Measurements from ENCODE around the gene ANK3. TPM values are rescaled to one million over a fixed set of nuclear protein-coding genes. Genes with fewer than 3 reads are reported as not detected.

ANK3 gene
- polyA plus RNA-seq, 4 donors: 9.9 to 81.4 (median 35.5) TPM

DNA sequence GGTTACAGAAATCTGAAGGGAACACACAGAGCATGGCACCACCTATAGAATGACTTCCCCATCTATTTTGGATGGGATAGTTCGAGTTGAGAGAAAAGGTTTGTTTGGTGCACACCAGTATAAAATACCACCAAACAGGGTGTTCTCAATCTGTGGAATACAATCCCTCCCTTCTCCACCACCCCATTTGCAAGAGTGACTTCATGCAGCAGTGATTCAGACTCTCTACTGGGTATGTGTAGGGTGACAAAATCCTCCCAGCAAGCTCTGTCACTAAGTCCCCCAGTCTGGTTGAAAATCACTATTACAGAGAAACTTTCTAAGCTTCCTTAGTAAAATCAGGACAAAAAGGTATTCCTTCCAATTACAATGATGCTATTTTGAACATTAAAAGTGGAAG lies 69.0 kb downstream of the ANK3 start:
- no peak overlapping the region for H3K4me3 ChIP-seq (ENCODE audit: low read depth in 1 of 3, low read length in 3 of 3)
- H3K27ac ChIP-seq (ENCODE audit: low read depth in 1 of 3, low read length in 2 of 3): no peak overlapping the region
- no peaks in the 10 kb centered on the region for H3K27me3 ChIP-seq (ENCODE audit: control insufficient read depth in 3 of 3, insufficient read depth in 3 of 3, low read length in 3 of 3)
- H3K9me3 ChIP-seq (ENCODE audit: control insufficient read depth in 2 of 2, insufficient read depth in 1 of 2, low read depth in 1 of 2, low read length in 1 of 2): no peaks in the 10 kb centered on the region
- no peaks in the 10 kb centered on the region for H3K36me3 ChIP-seq (ENCODE audit: control insufficient read depth in 3 of 3, insufficient read depth in 2 of 3, low read depth in 1 of 3, low read length in 3 of 3)
- WGBS, 3 donors: 76 to 93% (median 76%) methylated on average over 1 of the region's 1 CpG
- FAIRE-seq (no peak), DNase-seq (no peak)
- H3K4me1 ChIP-seq (ENCODE audit: control insufficient read depth in 3 of 3, insufficient read depth in 2 of 3, low read depth in 1 of 3, low read length in 2 of 3): no peaks in the 10 kb centered on the region

DNA sequence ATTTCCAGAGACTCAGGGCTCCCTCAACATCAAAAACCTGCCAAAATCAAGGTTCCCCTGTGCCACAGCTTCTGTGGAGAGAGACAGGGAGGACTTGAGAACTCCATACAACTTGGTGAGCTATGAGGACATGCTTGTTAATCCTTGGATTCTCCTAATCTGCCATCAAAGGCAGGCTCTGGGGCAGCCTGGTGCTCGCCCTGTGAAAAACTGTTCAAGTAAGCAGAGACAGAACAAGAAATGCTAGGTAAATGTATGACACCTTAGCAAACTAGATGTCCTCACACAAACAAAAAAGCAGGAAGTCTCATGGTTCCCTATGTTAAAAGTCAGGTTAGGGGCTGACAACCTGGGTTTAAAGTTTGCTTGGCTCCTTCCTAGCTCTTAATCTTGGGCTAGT lies 73.6 kb downstream of the ANK3 start:
- no peaks in the 10 kb centered on the region for H3K9me3 ChIP-seq (ENCODE audit: control insufficient read depth in 2 of 2, insufficient read depth in 1 of 2, low read depth in 1 of 2, low read length in 1 of 2)
- H3K27ac ChIP-seq (ENCODE audit: low read depth in 1 of 3, low read length in 2 of 3): no peak overlapping the region
- DNase-seq (no peak), FAIRE-seq (no peak)
- H3K36me3 ChIP-seq (ENCODE audit: control insufficient read depth in 3 of 3, insufficient read depth in 2 of 3, low read depth in 1 of 3, low read length in 3 of 3): no peaks in the 10 kb centered on the region
- peaks cover 0 to 2% (median 0%) of the 10 kb centered on the region in 3 donors for H3K4me1 ChIP-seq (ENCODE audit: control insufficient read depth in 3 of 3, insufficient read depth in 2 of 3, low read depth in 1 of 3, low read length in 2 of 3)
- WGBS, 3 donors: 95 to 97% (median 96%) methylated on average over 1 of the region's 1 CpG
- no peaks in the 10 kb centered on the region for H3K27me3 ChIP-seq (ENCODE audit: control insufficient read depth in 3 of 3, insufficient read depth in 3 of 3, low read length in 3 of 3)
- no peak overlapping the region for H3K4me3 ChIP-seq (ENCODE audit: low read depth in 1 of 3, low read length in 3 of 3)

DNA sequence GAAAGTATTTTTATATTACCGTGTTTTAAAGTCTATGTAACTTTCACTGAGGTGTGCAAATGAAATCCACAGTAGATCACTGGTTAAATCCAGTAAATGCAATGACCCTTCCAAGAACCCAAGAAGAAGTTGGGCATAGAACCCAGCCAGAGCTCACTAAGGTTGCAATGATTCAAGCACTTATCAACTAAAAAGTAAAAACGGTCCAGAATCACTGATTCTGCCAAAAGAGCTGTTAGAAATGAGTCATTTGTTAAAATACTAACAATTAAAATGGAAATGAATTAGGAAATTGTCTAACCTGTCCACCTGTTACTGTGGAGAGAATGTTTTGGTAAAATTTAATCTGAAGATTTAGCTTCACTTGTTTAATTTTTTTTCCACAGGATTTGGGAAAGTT lies 74.4 kb downstream of the ANK3 start:
- WGBS, 3 donors: 65 to 77% (median 69%) methylated on average over 2 of the region's 2 CpGs
- no peak for FAIRE-seq
- peaks cover 0 to 2% (median 0%) of the 10 kb centered on the region in 3 donors for H3K4me1 ChIP-seq (ENCODE audit: control insufficient read depth in 3 of 3, insufficient read depth in 2 of 3, low read depth in 1 of 3, low read length in 2 of 3)

DNA sequence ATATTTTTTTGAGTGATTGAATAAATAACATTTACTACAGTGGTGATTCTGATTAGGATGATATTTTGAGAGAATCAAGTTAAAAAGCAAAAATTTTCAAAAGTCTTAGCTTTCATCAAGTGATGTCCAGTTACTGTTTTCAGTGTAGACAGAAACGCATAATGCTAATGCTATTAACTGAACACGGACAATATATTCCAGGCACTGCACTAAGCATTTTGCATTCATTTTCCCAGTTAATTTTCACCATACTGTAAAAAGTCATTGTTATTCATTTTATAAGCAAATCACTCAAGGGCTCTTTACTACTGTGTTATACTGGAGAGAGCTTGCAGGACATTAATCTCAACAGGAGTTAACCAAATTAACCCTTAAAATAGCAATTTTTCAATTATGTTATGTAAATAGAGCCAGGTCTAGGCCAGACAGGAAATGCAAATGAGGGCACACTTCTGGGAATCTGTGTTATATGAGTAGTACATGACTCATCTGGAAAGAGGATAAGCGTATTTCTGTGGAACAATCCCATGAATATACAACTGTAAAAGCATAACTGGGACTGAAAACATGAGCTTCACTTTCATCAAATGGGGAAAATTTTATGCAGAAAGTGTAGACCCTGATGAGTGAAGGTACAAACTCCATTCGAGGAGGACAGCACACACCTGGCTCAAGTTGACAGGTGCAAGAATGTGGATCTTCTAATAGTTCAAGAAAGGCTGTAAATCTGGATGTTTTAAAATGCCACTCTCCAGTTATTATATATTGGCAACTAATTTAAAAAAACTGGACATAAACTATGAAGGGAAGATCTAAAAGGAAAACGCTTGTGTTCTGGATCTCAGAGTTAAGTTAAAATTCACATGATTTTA lies 75.4 kb downstream of the ANK3 start:
- peaks cover 0 to 2% (median 0%) of the 10 kb centered on the region in 3 donors for H3K4me1 ChIP-seq (ENCODE audit: control insufficient read depth in 3 of 3, insufficient read depth in 2 of 3, low read depth in 1 of 3, low read length in 2 of 3)
- no peak overlapping the region for H3K27ac ChIP-seq (ENCODE audit: low read depth in 1 of 3, low read length in 2 of 3)
- no peaks in the 10 kb centered on the region for H3K36me3 ChIP-seq (ENCODE audit: control insufficient read depth in 3 of 3, insufficient read depth in 2 of 3, low read depth in 1 of 3, low read length in 3 of 3)
- H3K9me3 ChIP-seq (ENCODE audit: control insufficient read depth in 2 of 2, insufficient read depth in 1 of 2, low read depth in 1 of 2, low read length in 1 of 2): no peaks in the 10 kb centered on the region
- DNase-seq (no peak), FAIRE-seq (no peak)
- 67 to 70% (median 70%) methylated on average over 5 of the region's 5 CpGs for WGBS, 3 donors
- H3K27me3 ChIP-seq (ENCODE audit: control insufficient read depth in 3 of 3, insufficient read depth in 3 of 3, low read length in 3 of 3): no peaks in the 10 kb centered on the region
- H3K4me3 ChIP-seq (ENCODE audit: low read depth in 1 of 3, low read length in 3 of 3): no peak overlapping the region

More for the DNA sequence above, 74.4 kb downstream of the ANK3 start:
- Histone ChIP-seq H3K27me3 (ENCODE audit: control insufficient read depth in 3 of 3, insufficient read depth in 3 of 3, low read length in 3 of 3) (no peaks in the 10 kb centered on the region), H3K9me3 (ENCODE audit: control insufficient read depth in 2 of 2, insufficient read depth in 1 of 2, low read depth in 1 of 2, low read length in 1 of 2) (no peaks in the 10 kb centered on the region), H3K36me3 (ENCODE audit: control insufficient read depth in 3 of 3, insufficient read depth in 2 of 3, low read depth in 1 of 3, low read length in 3 of 3) (no peaks in the 10 kb centered on the region), H3K27ac (ENCODE audit: low read depth in 1 of 3, low read length in 2 of 3) (no peak overlapping the region), H3K4me3 (ENCODE audit: low read depth in 1 of 3, low read length in 3 of 3) (no peak overlapping the region)
- no peak for DNase-seq

DNA sequence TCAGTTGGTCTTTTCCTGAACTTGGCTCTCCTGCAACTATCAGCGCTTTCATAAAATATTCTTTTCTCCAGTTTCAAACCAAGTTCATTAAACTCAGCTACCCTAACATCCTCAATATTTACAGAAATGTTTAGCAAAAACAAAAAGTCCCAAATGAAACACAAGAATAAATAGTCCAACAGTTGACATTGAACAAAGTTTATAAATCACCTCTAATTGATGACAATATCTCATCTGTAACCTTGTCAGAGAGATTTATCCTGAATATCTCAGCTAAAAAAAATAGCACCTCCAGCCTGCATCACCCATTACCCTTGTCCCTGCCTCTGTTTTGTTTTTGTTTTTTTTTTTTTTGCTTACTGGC lies 76.1 kb downstream of the ANK3 start:
- 84 to 95% (median 85%) methylated on average over 1 of the region's 1 CpG for WGBS, 3 donors
- H3K4me1 ChIP-seq (ENCODE audit: control insufficient read depth in 3 of 3, insufficient read depth in 2 of 3, low read depth in 1 of 3, low read length in 2 of 3): peaks cover 0 to 2% (median 0%) of the 10 kb centered on the region in 3 donors
- H3K27me3 ChIP-seq (ENCODE audit: control insufficient read depth in 3 of 3, insufficient read depth in 3 of 3, low read length in 3 of 3): no peaks in the 10 kb centered on the region
- FAIRE-seq (no peak), DNase-seq (no peak)
- H3K36me3 ChIP-seq (ENCODE audit: control insufficient read depth in 3 of 3, insufficient read depth in 2 of 3, low read depth in 1 of 3, low read length in 3 of 3): no peaks in the 10 kb centered on the region
- no peaks in the 10 kb centered on the region for H3K9me3 ChIP-seq (ENCODE audit: control insufficient read depth in 2 of 2, insufficient read depth in 1 of 2, low read depth in 1 of 2, low read length in 1 of 2)
- no peak overlapping the region for H3K4me3 ChIP-seq (ENCODE audit: low read depth in 1 of 3, low read length in 3 of 3)
- H3K27ac ChIP-seq (ENCODE audit: low read depth in 1 of 3, low read length in 2 of 3): no peak overlapping the region

DNA sequence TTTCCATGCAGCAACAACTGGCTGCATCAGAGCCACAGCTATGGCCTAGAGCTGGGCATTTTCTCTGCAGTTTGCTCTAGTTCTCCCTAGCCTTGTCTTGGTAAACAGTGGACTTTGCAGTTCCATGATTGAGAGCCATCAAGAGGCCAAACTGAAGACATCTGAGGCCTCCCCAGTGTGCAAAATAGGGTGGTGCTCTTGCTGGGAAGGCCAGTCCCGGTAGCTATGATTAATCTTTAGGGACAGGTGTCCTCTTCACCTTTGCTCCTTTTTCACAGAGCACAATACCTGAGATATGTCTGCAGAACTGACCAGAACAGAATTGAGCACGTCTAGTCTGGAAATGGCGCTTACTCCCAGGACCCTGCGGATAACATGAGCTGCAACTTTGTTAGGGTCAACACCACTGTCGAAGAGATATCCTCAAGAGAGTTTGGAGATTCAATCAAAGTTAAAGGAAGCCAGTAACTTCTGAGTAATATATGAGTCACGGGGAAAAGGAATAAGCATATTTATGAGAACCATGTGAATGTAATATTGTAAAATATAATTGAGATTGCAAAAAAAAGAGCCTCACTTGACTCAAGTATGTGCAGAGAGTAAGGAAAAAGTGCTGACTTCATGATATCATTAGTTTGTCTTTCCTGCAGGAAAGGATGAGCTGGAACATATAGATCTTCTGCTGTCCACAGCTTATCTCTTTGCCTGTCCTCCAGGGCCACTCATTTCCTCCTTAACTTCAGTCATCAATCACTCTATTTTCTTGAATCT lies 76.7 kb downstream of the ANK3 start:
- DNase-seq (no peak), FAIRE-seq (no peak)
- H3K4me3 ChIP-seq (ENCODE audit: low read depth in 1 of 3, low read length in 3 of 3): no peak overlapping the region
- H3K4me1 ChIP-seq (ENCODE audit: control insufficient read depth in 3 of 3, insufficient read depth in 2 of 3, low read depth in 1 of 3, low read length in 2 of 3): peaks cover 0 to 2% (median 0%) of the 10 kb centered on the region in 3 donors
- H3K27ac ChIP-seq (ENCODE audit: low read depth in 1 of 3, low read length in 2 of 3): no peak overlapping the region
- 77 to 83% (median 78%) methylated on average over 6 of the region's 6 CpGs for WGBS, 3 donors
- H3K27me3 ChIP-seq (ENCODE audit: control insufficient read depth in 3 of 3, insufficient read depth in 3 of 3, low read length in 3 of 3): no peaks in the 10 kb centered on the region
- H3K36me3 ChIP-seq (ENCODE audit: control insufficient read depth in 3 of 3, insufficient read depth in 2 of 3, low read depth in 1 of 3, low read length in 3 of 3): no peaks in the 10 kb centered on the region
- no peaks in the 10 kb centered on the region for H3K9me3 ChIP-seq (ENCODE audit: control insufficient read depth in 2 of 2, insufficient read depth in 1 of 2, low read depth in 1 of 2, low read length in 1 of 2)

DNA sequence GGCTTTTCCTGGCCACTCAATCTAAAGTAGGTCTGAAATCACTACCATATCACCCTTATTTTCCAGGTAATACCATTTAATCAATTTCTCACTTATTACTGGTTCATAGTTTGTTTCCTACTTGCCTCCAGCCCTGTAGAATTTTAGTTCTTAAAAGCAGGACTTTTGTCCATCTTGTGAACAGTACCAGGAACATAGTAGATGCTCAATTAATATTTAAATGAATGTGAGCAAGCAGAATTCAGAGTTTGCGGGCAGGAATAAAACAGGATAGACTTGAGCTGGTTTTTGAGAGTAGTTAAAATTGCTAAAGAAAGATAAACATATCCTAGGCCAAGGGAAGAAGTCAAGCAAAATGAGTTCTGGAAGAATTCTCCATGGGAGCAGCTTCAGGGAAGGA lies 77.9 kb downstream of the ANK3 start:
- Histone ChIP-seq H3K4me1 (ENCODE audit: control insufficient read depth in 3 of 3, insufficient read depth in 2 of 3, low read depth in 1 of 3, low read length in 2 of 3) (peaks cover 0 to 2% (median 0%) of the 10 kb centered on the region in 3 donors), H3K27me3 (ENCODE audit: control insufficient read depth in 3 of 3, insufficient read depth in 3 of 3, low read length in 3 of 3) (no peaks in the 10 kb centered on the region), H3K4me3 (ENCODE audit: low read depth in 1 of 3, low read length in 3 of 3) (no peak overlapping the region), H3K9me3 (ENCODE audit: control insufficient read depth in 2 of 2, insufficient read depth in 1 of 2, low read depth in 1 of 2, low read length in 1 of 2) (no peaks in the 10 kb centered on the region), H3K27ac (ENCODE audit: low read depth in 1 of 3, low read length in 2 of 3) (no peak overlapping the region), H3K36me3 (ENCODE audit: control insufficient read depth in 3 of 3, insufficient read depth in 2 of 3, low read depth in 1 of 3, low read length in 3 of 3) (no peaks in the 10 kb centered on the region)
- DNase-seq (no peak), FAIRE-seq (no peak)
- WGBS, 3 donors: 95 to 100% (median 98%) methylated on average over 1 of the region's 1 CpG

DNA sequence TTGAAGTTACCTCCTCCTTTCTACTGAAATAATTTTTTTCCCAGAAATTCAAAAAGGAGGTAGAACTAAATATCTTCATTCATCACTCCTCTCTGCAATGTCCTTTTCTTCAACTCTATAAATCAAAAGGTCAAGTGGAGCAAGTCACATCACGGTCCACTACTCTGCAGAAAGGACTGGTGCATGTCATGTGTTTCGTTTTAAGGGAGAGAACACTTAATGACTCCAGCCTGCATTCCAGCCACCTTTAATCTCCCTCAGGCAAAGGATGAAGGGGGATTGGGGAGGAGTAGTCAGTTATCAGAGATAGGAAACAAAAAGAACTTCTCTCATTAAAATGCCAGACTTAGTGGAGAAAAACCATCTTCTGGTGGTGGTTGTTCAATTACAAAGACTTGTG lies 78.9 kb downstream of the ANK3 start:
- H3K4me1 ChIP-seq (ENCODE audit: control insufficient read depth in 3 of 3, insufficient read depth in 2 of 3, low read depth in 1 of 3, low read length in 2 of 3): peaks cover 0 to 2% (median 0%) of the 10 kb centered on the region in 3 donors
- 32 to 39% (median 38%) methylated on average over 2 of the region's 2 CpGs for WGBS, 3 donors
- no peaks in the 10 kb centered on the region for H3K36me3 ChIP-seq (ENCODE audit: control insufficient read depth in 3 of 3, insufficient read depth in 2 of 3, low read depth in 1 of 3, low read length in 3 of 3)
- H3K27ac ChIP-seq (ENCODE audit: low read depth in 1 of 3, low read length in 2 of 3): no peak overlapping the region
- no peak overlapping the region for H3K4me3 ChIP-seq (ENCODE audit: low read depth in 1 of 3, low read length in 3 of 3)
- no peaks in the 10 kb centered on the region for H3K9me3 ChIP-seq (ENCODE audit: control insufficient read depth in 2 of 2, insufficient read depth in 1 of 2, low read depth in 1 of 2, low read length in 1 of 2)
- DNase-seq (no peak), FAIRE-seq (no peak)
- no peaks in the 10 kb centered on the region for H3K27me3 ChIP-seq (ENCODE audit: control insufficient read depth in 3 of 3, insufficient read depth in 3 of 3, low read length in 3 of 3)

Measured in small intestine (tissue), 7 donors.